IMR-90 (cell line): ENCODE measurements around the gene CDH13. TPM values are rescaled to one million over a fixed set of nuclear protein-coding genes. Genes with fewer than 3 reads are reported as not detected.

ENCODE experiments used
- ATAC-seq: fragments of 200-7000 bp; cut with Tn5 transposase; 2 replicates; pipeline ENCODE4 v1.9.1; 2020; ENCODE audit warnings: low read depth, mild to moderate bottlenecking, moderate library complexity
- BruUV-seq: library from RNA; stranded (reverse); fragments of 400-500 nt; replicated peaks from 2 replicates; lab custom pipeline; 2021; lab: Mats Ljungman, UMichigan
- CTCF ChIA-PET: fragments of 300-600 bp; formaldehyde crosslinking; extraction: SDS; loops from one replicate; lab custom pipeline; 2021; ENCODE audit warnings: antibody characterized with exemption; lab: Yijun Ruan, JAX
- POLR2A ChIA-PET: fragments of 300-600 bp; sonication (Branson Sonifier 250); formaldehyde crosslinking; loops from one replicate; lab custom pipeline; 2022; ENCODE audit warnings: antibody characterized with exemption; ENCODE audit not compliant: unreplicated experiment; lab: Charles Lee
- DNase-seq: peaks from one replicate; pipeline ENCODE4 v3.0.0; 2013
- H2AFZ ChIP-seq: replicated peaks from 2 replicates; pipeline ENCODE3; 2013; ENCODE audit warnings: low read length, mild to moderate bottlenecking; ENCODE audit not compliant: poor library complexity
- H2AK5ac ChIP-seq: 2 replicates; pipeline ENCODE4 v1.6.1; 2013; ENCODE audit warnings: low read depth, low read length, inconsistent platforms
- H2AK9ac ChIP-seq: replicated peaks from 2 replicates; pipeline ENCODE3; 2013; ENCODE audit warnings: mild to moderate bottlenecking, low read depth, low read length, moderate library complexity; ENCODE audit not compliant: poor library complexity
- H2BK120ac ChIP-seq: 2 replicates; pipeline ENCODE4 v1.6.1; 2013; ENCODE audit warnings: low read depth, low read length, inconsistent platforms
- H2BK15ac ChIP-seq: 3 replicates; pipeline ENCODE4 v1.6.1; 2013; ENCODE audit warnings: low read depth, low read length, inconsistent platforms
- H2BK20ac ChIP-seq: 2 replicates; pipeline ENCODE4 v1.6.1; 2013; ENCODE audit warnings: low read depth, mild to moderate bottlenecking, inconsistent platforms, low read length, moderate library complexity
- H2BK5ac ChIP-seq: 2 replicates; pipeline ENCODE4 v1.6.1; 2013; ENCODE audit warnings: mild to moderate bottlenecking, low read depth, low read length, inconsistent platforms; ENCODE audit not compliant: poor library complexity, severe bottlenecking
- H3K14ac ChIP-seq: replicated peaks from 2 replicates; pipeline ENCODE4 v1.6.1; 2013; ENCODE audit warnings: low read depth, low read length, inconsistent platforms
- H3K18ac ChIP-seq: 2 replicates; pipeline ENCODE4 v1.6.1; 2013; ENCODE audit warnings: low read depth, low read length, control low read depth
- H3K23ac ChIP-seq: 2 replicates; pipeline ENCODE4 v1.6.1; 2013; ENCODE audit warnings: low read depth, low read length, inconsistent platforms
- H3K27ac ChIP-seq: 2 replicates; pipeline ENCODE4 v1.5.1; 2013; ENCODE audit warnings: mild to moderate bottlenecking, control low read depth, low read length; ENCODE audit not compliant: insufficient read depth
- H3K27me3 ChIP-seq: 2 replicates; pipeline ENCODE4 v1.6.1; 2013; ENCODE audit warnings: low read length; ENCODE audit not compliant: control insufficient read depth, insufficient read depth
- H3K36me3 ChIP-seq: 2 replicates; pipeline ENCODE4 v1.6.1; 2013; ENCODE audit warnings: low read length, mixed read lengths; ENCODE audit not compliant: control insufficient read depth, insufficient read depth
- H3K4ac ChIP-seq: 2 replicates; pipeline ENCODE4 v1.6.1; 2013; ENCODE audit warnings: low read depth, low read length, inconsistent platforms
- H3K4me1 ChIP-seq: 2 replicates; pipeline ENCODE4 v1.6.1; 2013; ENCODE audit warnings: low read length, mixed read lengths; ENCODE audit not compliant: control insufficient read depth, insufficient read depth
- H3K4me2 ChIP-seq: 2 replicates; pipeline ENCODE4 v1.6.1; 2013; ENCODE audit warnings: low read depth, mild to moderate bottlenecking, control low read depth, low read length, moderate library complexity
- H3K4me3 ChIP-seq: 2 replicates; pipeline ENCODE4 v1.5.1; 2013; ENCODE audit warnings: low read depth, mild to moderate bottlenecking, control low read depth, low read length, moderate library complexity; ENCODE audit not compliant: insufficient read depth
- H3K56ac ChIP-seq: 2 replicates; pipeline ENCODE4 v1.6.1; 2013; ENCODE audit warnings: low read length, inconsistent platforms; ENCODE audit not compliant: insufficient read depth; ENCODE audit errors: extremely low read depth
- H3K79me1 ChIP-seq, 2 experiments: 2 replicates each; pipeline ENCODE4 v1.6.1; 2013; ENCODE audit warnings: low read length in 2 of 2, inconsistent platforms in 1 of 2, low read depth in 1 of 2
- H3K9ac ChIP-seq: 2 replicates; pipeline ENCODE4 v1.6.1; 2013; ENCODE audit warnings: low read depth, low read length, control low read depth
- H3K9me1 ChIP-seq: 2 replicates; pipeline ENCODE4 v1.6.1; 2013; ENCODE audit warnings: low read length, inconsistent platforms; ENCODE audit not compliant: insufficient read depth
- H3K9me3 ChIP-seq: 2 replicates; pipeline ENCODE4 v1.6.1; 2013; ENCODE audit warnings: low read length; ENCODE audit not compliant: control insufficient read depth, insufficient read depth
- H4K20me1 ChIP-seq: 2 replicates; pipeline ENCODE4 v1.6.1; 2013; ENCODE audit warnings: low read length, inconsistent platforms; ENCODE audit not compliant: insufficient read depth
- H4K5ac ChIP-seq: 2 replicates; pipeline ENCODE4 v1.6.1; 2013; ENCODE audit warnings: mild to moderate bottlenecking, low read depth, low read length, control low read depth
- H4K8ac ChIP-seq, 2 experiments: 2 replicates each; pipeline ENCODE4 v1.6.1; 2013; ENCODE audit warnings: low read depth in 2 of 2, low read length in 2 of 2, control low read depth in 1 of 2, inconsistent platforms in 1 of 2
- H4K91ac ChIP-seq: 2 replicates; pipeline ENCODE4 v1.6.1; 2013; ENCODE audit warnings: low read depth, low read length, inconsistent platforms; ENCODE audit not compliant: insufficient read depth
- BHLHE40 ChIP-seq: fragments of 150-350 bp; IDR thresholded peaks from 2 replicates; pipeline ENCODE4 v1.6.1; 2016; ENCODE audit warnings: mild to moderate bottlenecking, low read depth, low read length
- CEBPB ChIP-seq: IDR thresholded peaks from 2 replicates; pipeline ENCODE4 v1.6.1; 2012; ENCODE audit warnings: low read depth, low read length, improper control_type of control experiment
- CHD1 ChIP-seq: IDR thresholded peaks from 2 replicates; pipeline ENCODE4 v1.6.1; 2012; ENCODE audit warnings: low read depth, low read length, improper control_type of control experiment
- ELK1 ChIP-seq: fragments of 150-350 bp; IDR thresholded peaks from 2 replicates; pipeline ENCODE4 v1.6.1; 2016; ENCODE audit warnings: low read depth, mild to moderate bottlenecking, low read length, moderate library complexity, borderline replicate concordance
- FOS ChIP-seq: fragments of 150-350 bp; IDR thresholded peaks from 2 replicates; pipeline ENCODE4 v1.6.1; 2016; ENCODE audit warnings: low read depth, low read length
- MAFK ChIP-seq: IDR thresholded peaks from 2 replicates; pipeline ENCODE4 v1.6.1; 2012; ENCODE audit warnings: low read depth, low read length, improper control_type of control experiment
- MAZ ChIP-seq: IDR thresholded peaks from 2 replicates; pipeline ENCODE4 v1.6.1; 2012; ENCODE audit warnings: low read depth, mild to moderate bottlenecking, low read length, improper control_type of control experiment, moderate library complexity, borderline replicate concordance
- MXI1 ChIP-seq: IDR thresholded peaks from 2 replicates; pipeline ENCODE4 v1.6.1; 2012; ENCODE audit warnings: low read depth, mild to moderate bottlenecking, low read length, moderate library complexity, borderline replicate concordance
- NFE2L2 ChIP-seq: fragments of 150-350 bp; IDR thresholded peaks from 2 replicates; pipeline ENCODE4 v1.6.1; 2016; ENCODE audit warnings: low read depth, mild to moderate bottlenecking, low read length
- POLR2A ChIP-seq: IDR thresholded peaks from 2 replicates; pipeline ENCODE4 v1.6.1; 2012; ENCODE audit warnings: mild to moderate bottlenecking, low read depth, low read length
- RAD21 ChIP-seq: IDR thresholded peaks from 2 replicates; pipeline ENCODE4 v1.6.1; 2012; ENCODE audit warnings: low read length, improper control_type of control experiment
- RCOR1 ChIP-seq: IDR thresholded peaks from 2 replicates; pipeline ENCODE4 v1.6.1; 2012; ENCODE audit warnings: mild to moderate bottlenecking, low read length, improper control_type of control experiment; ENCODE audit not compliant: insufficient replicate concordance
- RFX5 ChIP-seq: IDR thresholded peaks from 2 replicates; pipeline ENCODE4 v1.8.0; 2012; ENCODE audit warnings: low read depth, mild to moderate bottlenecking, low read length, moderate library complexity
- SMC3 ChIP-seq: fragments of 150-350 bp; IDR thresholded peaks from 2 replicates; pipeline ENCODE4 v1.6.1; 2016; ENCODE audit warnings: low read depth, mild to moderate bottlenecking, antibody characterized with exemption, low read length, moderate library complexity
- WGBS, 2 experiments: methylation state at CpG; one replicate each; pipeline versions ENCODE4 v1.1.5 to v1.1.7; 2013; ENCODE audit warnings: missing lambda C conversion rate in 2 of 2; ENCODE audit not compliant: insufficient read length in 1 of 2; ENCODE audit errors: extremely low coverage in 2 of 2; 5-methylcytosine and 5-hydroxymethylcytosine counted together
- dilution Hi-C: fragments of 300-500 bp; cut with HindIII; formaldehyde crosslinking; loops from one replicate; pipeline ENCODE4 v1.14.3; 2018; ENCODE audit warnings: low sequenced_read_pairs; ENCODE audit not compliant: unreplicated experiment
- in situ Hi-C: fragments of 300-500 bp; cut with MboI; formaldehyde crosslinking; loops from 3 replicates; pipeline ENCODE4 v1.14.3; 2019; ENCODE audit warnings: low sequenced_read_pairs, inconsistent platforms, mixed read lengths
- intact Hi-C: fragments of 100-400 bp; cut with micrococcal nuclease; formaldehyde crosslinking; loops from 2 replicates; pipeline ENCODE4 v1.10.0; 2022
- polyA plus RNA-seq, 3 experiments: library from polyadenylated mRNA; depleted of rRNA; stranded (reverse); fragments of >200 nt; gene quantifications; 2 replicates each; pipeline ENCODE4 v1.2.3, GENCODE V29; 2012; ENCODE audit warnings: low replicate concordance in 1 of 3
- total RNA-seq: library from RNA; depleted of rRNA; stranded (reverse); fragments of >200 nt; gene quantifications from 2 replicates; pipeline ENCODE4 v1.2.3, GENCODE V29; 2012
- TF ChIP-seq, protein P1 (sequence below): fragments of 150-350 bp; IDR thresholded peaks from 2 replicates; pipeline ENCODE4 v1.6.1; 2017; ENCODE audit warnings: mild to moderate bottlenecking, antibody characterized with exemption, low read length, low read depth
- TF ChIP-seq, protein P2 (sequence below): conservative IDR thresholded peaks from 2 replicates; pipeline ENCODE4 v1.5.1; 2012; ENCODE audit warnings: mild to moderate bottlenecking, low read depth, low read length, improper control_type of control experiment

Gene CDH13
- total and polyA plus RNA-seq, 2 of the 4 experiments (the other 2 are of a cell fraction): 61.6 to 74.7 TPM

- in situ Hi-C loops (no loop called here), intact Hi-C loops (loop anchor here (5.0 kb wide), 1 partner anchor 121 kb away; no protein-coding TSS in a partner anchor), dilution Hi-C loops (no loop called here)
- H3K9me1 ChIP-seq: peaks cover 10% of the 10 kb centered on the region
- H4K20me1 ChIP-seq: peaks cover 9% of the 10 kb centered on the region; the same call in 1 of the 2 replicates
- peak overlapping the region; percentile 9 for H3K4ac ChIP-seq
- H4K8ac ChIP-seq: peak overlapping the region; percentile 77 to 97; a peak in 3 of 4 replicates
- no peak overlapping the region for H2BK15ac ChIP-seq
- H2BK5ac ChIP-seq: peak overlapping the region; percentile 27
- H2AK9ac ChIP-seq: no peak overlapping the region
- POLR2A ChIA-PET: no interaction called here
- 0 out of 2 replicates have a peak overlapping the region, but pooled peaks have one; percentile 27 for H4K5ac ChIP-seq
- peaks cover 6% of the 10 kb centered on the region; the same call in 1 of the 2 replicates for H3K36me3 ChIP-seq
- TF ChIP-seq SMC3 (no peak), CHD1 (no peak), MAZ (no peak), MXI1 (no peak), RFX5 (no peak), POLR2A (no peak), FOS (no peak), BHLHE40 (no peak), CEBPB (no peak), MAFK (no peak), NFE2L2 (no peak), ELK1 (no peak), RAD21 (no peak), RCOR1 (no peak)
- TF ChIP-seq, protein P1, sequence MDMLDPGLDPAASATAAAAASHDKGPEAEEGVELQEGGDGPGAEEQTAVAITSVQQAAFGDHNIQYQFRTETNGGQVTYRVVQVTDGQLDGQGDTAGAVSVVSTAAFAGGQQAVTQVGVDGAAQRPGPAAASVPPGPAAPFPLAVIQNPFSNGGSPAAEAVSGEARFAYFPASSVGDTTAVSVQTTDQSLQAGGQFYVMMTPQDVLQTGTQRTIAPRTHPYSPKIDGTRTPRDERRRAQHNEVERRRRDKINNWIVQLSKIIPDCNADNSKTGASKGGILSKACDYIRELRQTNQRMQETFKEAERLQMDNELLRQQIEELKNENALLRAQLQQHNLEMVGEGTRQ: no peak
- TF ChIP-seq, protein P2, sequence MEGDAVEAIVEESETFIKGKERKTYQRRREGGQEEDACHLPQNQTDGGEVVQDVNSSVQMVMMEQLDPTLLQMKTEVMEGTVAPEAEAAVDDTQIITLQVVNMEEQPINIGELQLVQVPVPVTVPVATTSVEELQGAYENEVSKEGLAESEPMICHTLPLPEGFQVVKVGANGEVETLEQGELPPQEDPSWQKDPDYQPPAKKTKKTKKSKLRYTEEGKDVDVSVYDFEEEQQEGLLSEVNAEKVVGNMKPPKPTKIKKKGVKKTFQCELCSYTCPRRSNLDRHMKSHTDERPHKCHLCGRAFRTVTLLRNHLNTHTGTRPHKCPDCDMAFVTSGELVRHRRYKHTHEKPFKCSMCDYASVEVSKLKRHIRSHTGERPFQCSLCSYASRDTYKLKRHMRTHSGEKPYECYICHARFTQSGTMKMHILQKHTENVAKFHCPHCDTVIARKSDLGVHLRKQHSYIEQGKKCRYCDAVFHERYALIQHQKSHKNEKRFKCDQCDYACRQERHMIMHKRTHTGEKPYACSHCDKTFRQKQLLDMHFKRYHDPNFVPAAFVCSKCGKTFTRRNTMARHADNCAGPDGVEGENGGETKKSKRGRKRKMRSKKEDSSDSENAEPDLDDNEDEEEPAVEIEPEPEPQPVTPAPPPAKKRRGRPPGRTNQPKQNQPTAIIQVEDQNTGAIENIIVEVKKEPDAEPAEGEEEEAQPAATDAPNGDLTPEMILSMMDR: no peak
- H3K4me3 ChIP-seq: peak overlapping the region; percentile 96
- peak overlapping the region; percentile 94 for H3K4me2 ChIP-seq
- H2BK120ac ChIP-seq: no peak overlapping the region
- DNase-seq (no peak), ATAC-seq (no peak)
- peaks cover 9% of the 10 kb centered on the region for H3K4me1 ChIP-seq
- peak overlapping the region; percentile 86 for H3K27ac ChIP-seq
- no peak overlapping the region for H2AK5ac ChIP-seq
- peak overlapping the region; percentile 29; the same call in 1 of the 2 replicates for H3K23ac ChIP-seq
- H3K18ac ChIP-seq: no peak overlapping the region
- H2BK20ac ChIP-seq: no peak overlapping the region
- no peak overlapping the region; the same call in 1 of the 2 replicates for H4K91ac ChIP-seq
- peak overlapping the region; percentile 14; the same call in 1 of the 2 replicates for H3K56ac ChIP-seq
- no peaks in the 10 kb centered on the region for H3K27me3 ChIP-seq
- no peaks in the 10 kb centered on the region for H3K9me3 ChIP-seq
- H3K79me1 ChIP-seq: peaks cover 23 to 31% of the 10 kb centered on the region in 2 experiments
- WGBS, 2 experiments: no CpG with 5 or more reads among the region's 11 CpGs
- peak overlapping the region; percentile 99 for H2AFZ ChIP-seq
- BruUV-seq: no TSS peak
- peak overlapping the region; percentile 33 for H3K14ac ChIP-seq
- CTCF ChIA-PET: no interaction called here
- peak overlapping the region; percentile 97 for H3K9ac ChIP-seq
Observed at GRCh38 chr16:83808573-83809014, 1181.8 kb downstream of the CDH13 start.
